HEK293 (cell line): ENCODE results near the gene NAV2.

ENCODE experiments used
- BCL11A ChIP-seq: fragments of 450-650 bp; formaldehyde crosslinking; IDR thresholded peaks from 2 replicates; pipeline ENCODE4 v1.5.1; 2016; ENCODE audit warnings: low read depth, missing biosample characterization, missing genetic modification characterization
- FEZF1 ChIP-seq: fragments of 450-650 bp; formaldehyde crosslinking; IDR thresholded peaks from 2 replicates; pipeline ENCODE4 v1.5.1; 2016; ENCODE audit warnings: missing biosample characterization, missing genetic modification characterization
- GFI1B ChIP-seq: fragments of 450-650 bp; formaldehyde crosslinking; IDR thresholded peaks from 2 replicates; pipeline ENCODE4 v1.5.1; 2016; ENCODE audit warnings: missing biosample characterization, missing genetic modification characterization
- GLIS1 ChIP-seq: fragments of 450-650 bp; formaldehyde crosslinking; IDR thresholded peaks from 2 replicates; pipeline ENCODE4 v1.5.1; 2016; ENCODE audit warnings: missing biosample characterization, missing genetic modification characterization
- HOXC10 ChIP-seq: sonication (generic); formaldehyde crosslinking; IDR thresholded peaks from 2 replicates; pipeline ENCODE4 v1.8.1; 2023; ENCODE audit warnings: mild to moderate bottlenecking, missing genetic modification reagents
- KLF9 ChIP-seq: fragments of 450-650 bp; formaldehyde crosslinking; IDR thresholded peaks from 2 replicates; pipeline ENCODE4 v1.5.1; 2016; ENCODE audit warnings: missing biosample characterization, missing genetic modification characterization, low read depth
- MYNN ChIP-seq: fragments of 450-650 bp; formaldehyde crosslinking; IDR thresholded peaks from 2 replicates; pipeline ENCODE4 v1.5.1; 2016; ENCODE audit warnings: missing biosample characterization, missing genetic modification characterization, borderline replicate concordance
- REST ChIP-seq: fragments of 450-650 bp; formaldehyde crosslinking; IDR thresholded peaks from 2 replicates; pipeline ENCODE4 v1.5.1; 2016; ENCODE audit warnings: missing biosample characterization, missing genetic modification characterization
- ZBTB10 ChIP-seq: fragments of 450-650 bp; formaldehyde crosslinking; IDR thresholded peaks from 2 replicates; pipeline ENCODE4 v1.5.1; 2016; ENCODE audit warnings: missing biosample characterization, missing genetic modification characterization
- ZBTB44 ChIP-seq: fragments of 450-650 bp; IDR thresholded peaks from 2 replicates; pipeline ENCODE4 v1.5.1; 2018; ENCODE audit warnings: missing biosample characterization, mild to moderate bottlenecking, missing genetic modification characterization
- ZFHX2 ChIP-seq: fragments of 450-650 bp; formaldehyde crosslinking; conservative IDR thresholded peaks from 2 replicates; pipeline ENCODE4 v1.5.1; 2016; ENCODE audit warnings: missing biosample characterization, missing genetic modification characterization
- ZFP41 ChIP-seq: fragments of 450-650 bp; formaldehyde crosslinking; IDR thresholded peaks from 2 replicates; pipeline ENCODE4 v1.5.1; 2016; ENCODE audit warnings: missing biosample characterization, missing genetic modification characterization, borderline replicate concordance
- ZFP69B ChIP-seq: fragments of 450-650 bp; formaldehyde crosslinking; IDR thresholded peaks from 2 replicates; pipeline ENCODE4 v1.5.1; 2016; ENCODE audit warnings: missing biosample characterization, missing genetic modification characterization
- ZNF146 ChIP-seq: fragments of 450-650 bp; formaldehyde crosslinking; IDR thresholded peaks from 2 replicates; pipeline ENCODE4 v1.5.1; 2016; ENCODE audit warnings: missing biosample characterization, missing genetic modification characterization
- ZNF266 ChIP-seq: fragments of 450-650 bp; formaldehyde crosslinking; IDR thresholded peaks from 2 replicates; pipeline ENCODE4 v1.5.1; 2016; ENCODE audit warnings: missing biosample characterization, missing genetic modification characterization, low read depth
- ZNF302 ChIP-seq: fragments of 450-650 bp; formaldehyde crosslinking; IDR thresholded peaks from 2 replicates; pipeline ENCODE4 v1.5.1; 2016; ENCODE audit warnings: missing biosample characterization, missing genetic modification characterization, low read depth
- ZNF311 ChIP-seq: fragments of 450-650 bp; formaldehyde crosslinking; IDR thresholded peaks from 2 replicates; pipeline ENCODE4 v1.5.1; 2017; ENCODE audit warnings: missing biosample characterization, missing genetic modification characterization, borderline replicate concordance
- ZNF335 ChIP-seq: fragments of 450-650 bp; formaldehyde crosslinking; conservative IDR thresholded peaks from 2 replicates; pipeline ENCODE4 v1.5.1; 2016; ENCODE audit warnings: missing biosample characterization, missing genetic modification characterization
- ZNF350 ChIP-seq: fragments of 450-650 bp; formaldehyde crosslinking; IDR thresholded peaks from 2 replicates; pipeline ENCODE4 v1.5.0; 2017; ENCODE audit warnings: missing biosample characterization, mild to moderate bottlenecking, missing genetic modification characterization
- ZNF423 ChIP-seq: fragments of 450-650 bp; formaldehyde crosslinking; IDR thresholded peaks from 2 replicates; pipeline ENCODE4 v1.5.1; 2016; ENCODE audit warnings: missing biosample characterization, missing genetic modification characterization
- ZNF426 ChIP-seq: fragments of 450-650 bp; formaldehyde crosslinking; IDR thresholded peaks from 2 replicates; pipeline ENCODE4 v1.5.1; 2017; ENCODE audit warnings: missing biosample characterization, missing genetic modification characterization, mild to moderate bottlenecking, inconsistent platforms, moderate library complexity
- ZNF501 ChIP-seq: fragments of 450-650 bp; formaldehyde crosslinking; IDR thresholded peaks from 2 replicates; pipeline ENCODE4 v1.5.1; 2016; ENCODE audit warnings: missing biosample characterization, missing genetic modification characterization
- ZNF529 ChIP-seq: fragments of 450-650 bp; formaldehyde crosslinking; IDR thresholded peaks from 2 replicates; pipeline ENCODE4 v1.5.1; 2017; ENCODE audit warnings: missing genetic modification characterization, missing biosample characterization; ENCODE audit not compliant: insufficient replicate concordance
- ZNF629 ChIP-seq: fragments of 450-650 bp; formaldehyde crosslinking; IDR thresholded peaks from 2 replicates; pipeline ENCODE4 v1.5.1; 2017; ENCODE audit warnings: missing biosample characterization, missing genetic modification characterization
- ZNF664 ChIP-seq: fragments of 450-650 bp; formaldehyde crosslinking; IDR thresholded peaks from 2 replicates; pipeline ENCODE4 v1.5.1; 2016; ENCODE audit warnings: missing biosample characterization, missing genetic modification characterization
- ZNF785 ChIP-seq: fragments of 450-650 bp; formaldehyde crosslinking; IDR thresholded peaks from 2 replicates; pipeline ENCODE4 v1.5.1; 2016; ENCODE audit warnings: missing biosample characterization, missing genetic modification characterization
- ZNF791 ChIP-seq: fragments of 450-650 bp; formaldehyde crosslinking; IDR thresholded peaks from 2 replicates; pipeline ENCODE4 v1.5.1; 2016; ENCODE audit warnings: missing biosample characterization, missing genetic modification characterization
- ZNF843 ChIP-seq: fragments of 450-650 bp; formaldehyde crosslinking; IDR thresholded peaks from 2 replicates; pipeline ENCODE4 v1.5.1; 2016; ENCODE audit warnings: missing biosample characterization, missing genetic modification characterization
- ZSCAN23 ChIP-seq: fragments of 450-650 bp; formaldehyde crosslinking; IDR thresholded peaks from 2 replicates; pipeline ENCODE4 v1.5.1; 2016; ENCODE audit warnings: missing biosample characterization, missing genetic modification characterization
- ZSCAN5A ChIP-seq: fragments of 450-650 bp; formaldehyde crosslinking; IDR thresholded peaks from 2 replicates; pipeline ENCODE4 v1.5.1; 2016; ENCODE audit warnings: missing biosample characterization, missing genetic modification characterization

NAV2 gene

GRCh38 chr11:19712281-19713195 lies at the start of gene NAV2 (continued):
- TF ChIP-seq ZNF501 (tag by site-specific recombination) (peak; percentile 72), MYNN (tag by site-specific recombination) (no peak), ZNF146 (tag by site-specific recombination) (no peak), REST (tag by site-specific recombination) (no peak), HOXC10 (CRISPR knock-in tag) (no peak), KLF9 (no peak; the same call in 1 of the 2 replicates), ZNF350 (tag by site-specific recombination) (no peak), ZNF423 (tag by site-specific recombination) (no peak), GLIS1 (tag by site-specific recombination) (peak; percentile 78), ZSCAN5A (tag by site-specific recombination) (no peak), ZNF426 (no peak), ZNF843 (tag by site-specific recombination) (no peak), FEZF1 (tag by site-specific recombination) (peak; percentile 82), GFI1B (tag by site-specific recombination) (no peak), ZSCAN23 (no peak), ZNF302 (tag by site-specific recombination) (no peak), ZNF529 (no peak), ZNF791 (tag by site-specific recombination) (no peak), ZFP41 (no peak), ZNF266 (no peak), ZNF785 (no peak), BCL11A (0 out of 2 replicates have a peak, but pooled peaks have one; percentile 42), ZNF311 (no peak), ZFHX2 (0 out of 2 replicates have a peak, but pooled peaks have one; percentile 13), ZNF629 (tag by site-specific recombination) (peak; percentile 67), ZNF664 (tag by site-specific recombination) (no peak), ZBTB44 (tag by site-specific recombination) (no peak), ZBTB10 (tag by site-specific recombination) (peak; percentile 78), ZNF335 (tag by site-specific recombination) (peak; percentile 66), ZFP69B (tag by site-specific recombination) (peak; percentile 100)
